Mucosa of descending colon (tissue), 3 donors: ENCODE results near the gene ISY1. TPM values are rescaled to one million over a fixed set of nuclear protein-coding genes. Genes with fewer than 3 reads are reported as not detected.

Source experiments
- ATAC-seq: fragments of 200-7000 bp; cut with Tn5 transposase; one replicate; pipeline ENCODE4 v1.9.1; 2020; ENCODE audit warnings: mild to moderate bottlenecking, moderate library complexity
- DNase-seq, 3 donors: peaks; one replicate each; pipeline ENCODE4 v3.0.0-alpha.2; 2020
- H3K36me3 ChIP-seq: fragments of 200-600 bp; one replicate; pipeline ENCODE4 v1.8.0; 2021; ENCODE audit warnings: low read depth, mild to moderate bottlenecking
- H3K4me1 ChIP-seq: fragments of 200-600 bp; one replicate; pipeline ENCODE4 v1.8.0; 2021; ENCODE audit warnings: low read depth, mild to moderate bottlenecking
- H3K4me3 ChIP-seq: fragments of 200-600 bp; one replicate; pipeline ENCODE4 v1.8.0; 2021; ENCODE audit warnings: mild to moderate bottlenecking
- H3K9me3 ChIP-seq: fragments of 200-600 bp; one replicate; pipeline ENCODE4 v1.8.0; 2021; ENCODE audit warnings: mild to moderate bottlenecking
- intact Hi-C, 2 donors: fragments of 100-400 bp; cut with DNase I in 1 of 2; cut with micrococcal nuclease in 1 of 2; formaldehyde crosslinking; loops; one replicate each; pipeline versions ENCODE4 v1.11.0 to v1.11.1; 2022; cut with DNase I, micrococcal nuclease
- total RNA-seq, 3 donors: library from RNA; stranded (reverse); fragmentation: NEBNext Ultra II Directional in 2 of 3; extraction: Animal tissue kit (Norgen Biotek cat#: 25700) in 2 of 3; gene quantifications; one replicate each; pipeline versions ENCODE4 v1.2.1 to v1.2.4, GENCODE V29; 2021 to 2023
- TF ChIP-seq, protein P1 (sequence below): fragments of 200-600 bp; IDR thresholded peaks from one replicate; pipeline ENCODE4 v1.8.0; 2022; ENCODE audit warnings: antibody characterized with exemption, mild to moderate bottlenecking
- donor health status: DM: no; HTN: no; CAD: no; lungs with moderate emphysema.
- donor health status: DM: no; HTN: no; CAD: no.
- donor health status: DM: no; HTN: yes; CAD: no.

ISY1 gene
- total RNA-seq, 3 donors from 2014 or later = 24.2 to 37.5 (median 28.9) TPM

DNA sequence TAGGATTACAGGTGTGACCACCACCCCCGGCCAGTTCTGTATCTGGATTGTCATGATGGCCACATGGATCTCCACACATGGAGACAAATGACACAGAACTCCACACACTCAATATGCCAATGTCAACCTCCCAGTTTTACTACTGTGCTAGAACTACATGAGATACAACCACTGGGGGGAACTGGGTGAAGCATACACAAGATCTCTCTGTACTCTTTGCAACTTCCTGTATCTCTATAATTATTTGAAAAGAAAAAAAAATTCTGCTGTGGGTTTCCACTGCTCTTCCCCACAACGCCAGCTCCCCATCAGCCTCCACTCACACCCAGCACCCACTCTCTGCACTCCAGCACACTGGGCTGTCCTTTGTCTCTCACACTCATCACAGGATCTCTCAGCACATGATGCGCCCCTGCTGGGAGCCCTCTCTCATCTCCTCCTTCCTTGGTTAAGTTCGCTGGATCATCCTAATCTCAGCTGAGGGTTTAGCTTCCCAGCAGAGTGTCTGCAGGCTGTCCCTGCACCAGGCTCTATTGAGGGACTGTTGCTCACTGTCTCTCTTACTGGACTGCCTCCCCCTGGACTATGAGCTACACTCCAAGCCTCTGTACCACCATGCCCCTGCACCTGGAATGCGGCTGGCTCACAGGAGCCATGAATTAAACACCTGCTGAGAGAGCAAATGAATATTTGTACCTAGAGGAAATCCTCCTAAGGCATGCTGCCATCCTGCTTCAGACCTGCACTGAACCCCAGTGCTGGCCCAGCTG is 28.6 kb downstream of the ISY1 start:
- Histone ChIP-seq H3K36me3 (peaks cover 8% of the 10 kb centered on the region), H3K4me3 (no peak overlapping the region), H3K9me3 (no peaks in the 10 kb centered on the region), H3K4me1 (no peaks in the 10 kb centered on the region)
- TF ChIP-seq, protein P1, sequence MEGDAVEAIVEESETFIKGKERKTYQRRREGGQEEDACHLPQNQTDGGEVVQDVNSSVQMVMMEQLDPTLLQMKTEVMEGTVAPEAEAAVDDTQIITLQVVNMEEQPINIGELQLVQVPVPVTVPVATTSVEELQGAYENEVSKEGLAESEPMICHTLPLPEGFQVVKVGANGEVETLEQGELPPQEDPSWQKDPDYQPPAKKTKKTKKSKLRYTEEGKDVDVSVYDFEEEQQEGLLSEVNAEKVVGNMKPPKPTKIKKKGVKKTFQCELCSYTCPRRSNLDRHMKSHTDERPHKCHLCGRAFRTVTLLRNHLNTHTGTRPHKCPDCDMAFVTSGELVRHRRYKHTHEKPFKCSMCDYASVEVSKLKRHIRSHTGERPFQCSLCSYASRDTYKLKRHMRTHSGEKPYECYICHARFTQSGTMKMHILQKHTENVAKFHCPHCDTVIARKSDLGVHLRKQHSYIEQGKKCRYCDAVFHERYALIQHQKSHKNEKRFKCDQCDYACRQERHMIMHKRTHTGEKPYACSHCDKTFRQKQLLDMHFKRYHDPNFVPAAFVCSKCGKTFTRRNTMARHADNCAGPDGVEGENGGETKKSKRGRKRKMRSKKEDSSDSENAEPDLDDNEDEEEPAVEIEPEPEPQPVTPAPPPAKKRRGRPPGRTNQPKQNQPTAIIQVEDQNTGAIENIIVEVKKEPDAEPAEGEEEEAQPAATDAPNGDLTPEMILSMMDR = no peak
- ATAC-seq (no peak), DNase-seq (no peak)
- intact Hi-C loops = no loop called here

DNA sequence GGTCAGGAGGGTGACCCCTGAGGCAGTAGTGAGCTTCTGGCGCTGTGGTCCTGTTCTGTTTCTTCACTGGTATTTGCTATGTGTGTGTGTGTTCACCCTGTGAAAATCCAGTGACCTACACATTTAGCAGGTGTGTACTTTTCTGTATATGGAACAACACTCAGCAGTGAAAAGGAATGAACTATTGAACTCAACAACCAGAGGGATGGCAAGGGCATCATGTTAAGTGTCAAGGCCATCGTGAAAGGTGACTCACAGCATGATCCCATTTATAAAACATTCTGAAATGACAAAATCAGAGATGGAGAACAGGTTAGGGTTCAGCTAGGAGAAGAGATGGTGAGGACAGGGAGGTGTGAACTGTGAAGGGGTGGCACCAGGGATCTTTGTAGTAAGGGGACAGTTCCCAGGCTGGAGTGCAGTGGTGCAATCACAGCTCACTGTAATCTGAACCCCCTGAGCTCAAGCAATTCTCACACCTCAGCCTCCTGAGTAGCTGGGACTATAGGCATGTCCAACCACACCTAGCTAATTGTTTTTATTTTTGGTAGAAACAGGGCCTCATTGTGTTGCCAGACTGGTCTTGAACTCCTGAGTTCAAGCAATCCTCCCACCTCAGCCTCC is 29.3 kb downstream of the ISY1 start:
- no peak for ATAC-seq
- H3K36me3 ChIP-seq = peaks cover 8% of the 10 kb centered on the region
- intact Hi-C loops = no loop called here
- no peak overlapping the region for H3K4me3 ChIP-seq
- no peaks in the 10 kb centered on the region for H3K9me3 ChIP-seq
- DNase-seq = no peak
- TF ChIP-seq, protein P1 = no peak
- no peaks in the 10 kb centered on the region for H3K4me1 ChIP-seq

DNA sequence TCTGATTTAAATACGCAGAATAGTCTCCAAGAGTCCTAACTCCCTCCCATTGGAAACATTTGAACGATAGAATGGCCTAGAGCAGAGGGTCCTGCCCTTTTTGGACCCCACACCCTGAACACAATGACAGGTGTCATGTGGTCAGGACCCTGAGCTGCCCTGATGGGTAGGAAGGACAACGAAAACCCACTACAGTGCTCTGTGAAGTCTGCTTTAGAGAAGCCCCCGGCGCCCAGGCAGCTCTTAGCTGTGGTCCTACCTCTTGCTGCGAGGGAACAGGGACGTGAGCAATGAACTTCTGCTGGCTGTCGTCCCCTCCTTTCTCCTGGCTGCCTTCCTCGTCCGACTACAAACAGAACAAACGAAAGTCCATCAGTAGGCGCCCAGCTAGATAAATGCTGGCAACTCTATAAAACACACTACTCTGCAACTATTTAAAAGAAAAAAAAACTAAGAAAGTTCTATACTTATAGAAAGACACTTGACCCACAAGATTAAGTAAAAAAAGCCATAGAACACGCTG is 30.5 kb downstream of the ISY1 start:
- Histone ChIP-seq H3K9me3 (no peaks in the 10 kb centered on the region), H3K4me1 (no peaks in the 10 kb centered on the region), H3K4me3 (no peak overlapping the region), H3K36me3 (peaks cover 8% of the 10 kb centered on the region)
- DNase-seq = no peak
- intact Hi-C loops = no loop called here
- ATAC-seq = no peak
- TF ChIP-seq, protein P1 = no peak

DNA sequence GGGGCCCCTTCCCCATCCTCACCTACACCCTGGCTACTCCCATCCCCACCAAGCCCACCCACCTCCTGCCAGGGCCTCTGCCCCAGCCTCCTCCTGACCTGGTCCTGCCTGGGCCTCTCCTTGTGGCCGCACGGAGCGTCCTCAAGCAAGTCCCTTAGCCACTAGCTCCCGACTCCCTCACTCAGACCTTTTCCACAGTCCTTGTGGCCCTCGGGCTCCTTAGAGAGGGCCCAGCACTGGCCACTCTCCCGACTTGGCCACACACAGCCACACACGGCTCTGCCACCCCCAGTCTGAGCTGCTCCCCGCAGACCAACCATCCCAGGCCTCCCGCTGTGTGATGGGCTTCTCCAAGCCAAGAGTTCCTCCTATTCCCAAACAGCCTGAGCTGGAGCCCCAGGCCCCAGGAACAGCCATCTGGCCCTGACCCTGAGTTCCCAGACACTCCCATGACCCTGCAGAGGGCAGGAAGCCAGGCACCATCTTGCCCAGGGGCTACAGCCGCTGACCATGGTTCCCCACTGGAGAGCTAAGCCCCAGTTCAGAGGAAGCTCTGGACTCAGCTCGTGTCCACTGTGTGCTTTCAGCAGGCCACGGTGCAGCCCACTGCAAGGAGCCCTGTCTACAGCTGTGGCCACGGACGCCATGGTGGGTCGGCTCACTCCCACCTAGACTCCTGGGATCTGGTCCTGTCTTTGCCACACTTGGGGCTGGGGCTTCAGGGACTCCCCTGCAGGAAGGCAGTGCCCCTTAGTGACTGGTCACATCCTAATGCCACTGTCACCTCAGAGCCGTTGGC is 32.3 kb downstream of the ISY1 start:
- Histone ChIP-seq H3K4me3 (no peak overlapping the region), H3K36me3 (peaks cover 8% of the 10 kb centered on the region), H3K4me1 (peaks cover under 1% of the 10 kb centered on the region), H3K9me3 (no peaks in the 10 kb centered on the region)
- TF ChIP-seq, protein P1 = no peak
- DNase-seq (no peak), ATAC-seq (no peak)
- intact Hi-C loops = no loop called here

DNA sequence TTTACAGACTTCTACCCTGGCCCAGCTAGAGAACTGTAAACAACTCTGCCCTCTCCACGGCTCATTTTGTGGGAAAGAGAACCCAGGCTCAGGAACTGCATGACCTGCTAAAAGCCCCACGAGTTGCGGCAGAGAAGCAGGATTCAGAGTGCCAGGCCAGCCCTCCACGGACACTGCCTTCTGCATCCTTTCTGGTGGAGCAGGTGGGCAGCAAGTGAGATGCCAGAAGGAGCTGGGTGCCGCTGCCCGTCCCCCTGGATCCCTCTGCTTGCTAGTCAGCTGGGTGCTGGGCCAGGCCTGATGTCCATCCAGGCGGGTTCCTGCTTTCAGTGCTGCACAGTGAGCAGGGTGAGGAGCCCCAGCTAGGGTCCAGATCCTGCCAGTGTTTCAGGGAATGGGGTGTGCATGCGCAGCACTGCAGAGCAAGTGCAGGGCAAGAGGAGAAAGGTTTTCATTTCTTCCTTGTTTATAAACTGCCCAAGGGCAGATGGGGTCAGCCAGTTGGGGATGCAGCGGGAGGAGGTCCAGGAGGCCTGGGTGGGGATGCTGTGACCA is 34.1 kb downstream of the ISY1 start:
- peaks cover 9% of the 10 kb centered on the region for H3K4me1 ChIP-seq
- intact Hi-C loops = no loop called here
- no peak overlapping the region for H3K4me3 ChIP-seq
- peaks cover 7% of the 10 kb centered on the region for H3K36me3 ChIP-seq
- TF ChIP-seq, protein P1 = no peak
- ATAC-seq (no peak), DNase-seq (no peak)
- H3K9me3 ChIP-seq = no peaks in the 10 kb centered on the region
